B cell (primary cell): ENCODE data around the gene ELL. TPM values are rescaled to one million over a fixed set of nuclear protein-coding genes. Genes with fewer than 3 reads are reported as not detected.

Source experiments
- ATAC-seq: fragments of 200-7000 bp; cut with Tn5 transposase; one replicate; pipeline ENCODE4 v1.10.0; 2021; ENCODE audit warnings: low read depth, mild to moderate bottlenecking, moderate number of reproducible peaks, moderate library complexity
- CTCF ChIA-PET: fragments of 350-600 bp; sonication (Branson Sonifier 250); formaldehyde crosslinking; loops from one replicate; lab custom pipeline; 2021; ENCODE audit warnings: antibody characterized with exemption, inconsistent platforms; lab: Charles Lee
- POLR2A ChIA-PET: fragments of 350-600 bp; sonication (Branson Sonifier 250); formaldehyde crosslinking; loops from one replicate; lab custom pipeline; 2021; ENCODE audit warnings: antibody characterized with exemption; lab: Charles Lee
- DNase-seq: peaks from one replicate; pipeline ENCODE4 v3.0.0; 2013
- H2AFZ ChIP-seq: 2 replicates; pipeline ENCODE4 v1.6.1; 2012; ENCODE audit warnings: mild to moderate bottlenecking, low read depth, low read length; ENCODE audit not compliant: insufficient read depth, poor library complexity, severe bottlenecking
- H3K27ac ChIP-seq, 2 donors: 1 replicate in 1 of 2; 2 replicates in 1 of 2; pipeline ENCODE4 v1.5.1; 2012 to 2013; ENCODE audit warnings: low read length in 2 of 2, mild to moderate bottlenecking in 2 of 2, moderate library complexity in 1 of 2
- H3K27me3 ChIP-seq, 4 experiments: fragments of 200-600 bp in 1 of 4; sonication (generic) in 1 of 4; replicated peaks in 1 of 4; 1 replicate in 2 of 4; 2 replicates in 2 of 4; pipeline versions ENCODE4 v1.6.1 to v1.7.0; 2013 to 2016; ENCODE audit warnings: low read length in 3 of 4, mild to moderate bottlenecking in 2 of 4, mixed read lengths in 1 of 4, moderate library complexity in 1 of 4; ENCODE audit not compliant: insufficient read depth in 4 of 4, control insufficient read depth in 3 of 4; ENCODE audit errors: control extremely low read depth in 1 of 4
- H3K36me3 ChIP-seq, 2 experiments: replicated peaks in 1 of 2; 1 replicate in 1 of 2; 2 replicates in 1 of 2; pipeline versions ENCODE4 v1.6.1 to v1.7.1; 2013; ENCODE audit warnings: low read length in 1 of 2; ENCODE audit not compliant: insufficient read depth in 2 of 2, control insufficient read depth in 1 of 2; ENCODE audit errors: control extremely low read depth in 1 of 2, extremely low read depth in 1 of 2
- H3K4me1 ChIP-seq, 2 donors: fragments of 200-600 bp in 1 of 2; sonication (generic) in 1 of 2; 1 replicate in 1 of 2; 2 replicates in 1 of 2; pipeline versions ENCODE4 v1.5.1 to v1.6.1; 2013 to 2017; ENCODE audit warnings: low read length in 2 of 2; ENCODE audit not compliant: control insufficient read depth in 2 of 2, insufficient read depth in 2 of 2
- H3K4me2 ChIP-seq: replicated peaks from 2 replicates; pipeline ENCODE3; 2012; ENCODE audit warnings: mild to moderate bottlenecking, low read depth, low read length; ENCODE audit not compliant: poor library complexity, severe bottlenecking
- H3K4me3 ChIP-seq, 5 experiments: fragments of 200-600 bp in 1 of 5; sonication (generic) in 1 of 5; 1 replicate in 3 of 5; 2 replicates in 2 of 5; pipeline versions ENCODE4 v1.5.1 to v1.7.0; 2011 to 2016; ENCODE audit warnings: low read length in 4 of 5, mild to moderate bottlenecking in 4 of 5, low read depth in 2 of 5, control low read depth in 1 of 5, moderate library complexity in 1 of 5; ENCODE audit not compliant: insufficient read depth in 1 of 5; ENCODE audit errors: control extremely low read depth in 1 of 5, extremely low read depth in 1 of 5
- H3K79me2 ChIP-seq: fragments of 200-600 bp; sonication (generic); one replicate; pipeline ENCODE4 v1.6.0; 2016; ENCODE audit warnings: low read length; ENCODE audit not compliant: control insufficient read depth, insufficient read depth
- H3K9ac ChIP-seq: fragments of 200-600 bp; sonication (generic); 2 replicates; pipeline ENCODE4 v1.6.1; 2017; ENCODE audit warnings: mild to moderate bottlenecking, low read length, moderate library complexity
- H3K9me3 ChIP-seq, 3 donors: one replicate each; pipeline versions ENCODE4 v1.6.1 to v1.7.1; 2013; ENCODE audit warnings: low read length in 2 of 3; ENCODE audit not compliant: control insufficient read depth in 2 of 3, insufficient read depth in 1 of 3; ENCODE audit errors: control extremely low read depth in 1 of 3
- H4K20me1 ChIP-seq: 2 replicates; pipeline ENCODE4 v1.6.0; 2012; ENCODE audit warnings: mild to moderate bottlenecking, low read length; ENCODE audit not compliant: insufficient read depth, control insufficient read depth, poor library complexity, severe bottlenecking
- H3K27ac Mint-ChIP-seq: one replicate; pipeline ENCODE4 v1.8.0; 2021; ENCODE audit warnings: mixed read lengths
- H3K27me3 Mint-ChIP-seq: one replicate; pipeline ENCODE4 v1.8.0; 2021; ENCODE audit warnings: mixed read lengths
- H3K4me1 Mint-ChIP-seq: one replicate; pipeline ENCODE4 v1.8.0; 2021; ENCODE audit warnings: mixed read lengths
- H3K4me3 Mint-ChIP-seq: one replicate; pipeline ENCODE4 v1.8.0; 2021; ENCODE audit warnings: mixed read lengths
- H3K9me3 Mint-ChIP-seq: one replicate; pipeline ENCODE4 v1.8.0; 2022; ENCODE audit warnings: mixed read lengths; ENCODE audit not compliant: insufficient read depth
- CTCF ChIP-seq: fragments of 200-600 bp; IDR thresholded peaks from one replicate; pipeline ENCODE4 v1.8.0; 2022; ENCODE audit warnings: antibody characterized with exemption, mild to moderate bottlenecking
- EZH2 ChIP-seq: IDR thresholded peaks from 2 replicates; pipeline ENCODE4 v1.6.1; 2012; ENCODE audit warnings: borderline replicate concordance, low read depth, mild to moderate bottlenecking, moderate library complexity, low read length; ENCODE audit not compliant: insufficient read depth, poor library complexity, severe bottlenecking
- WGBS: methylation state at CpG from one replicate; pipeline ENCODE4 v1.1.5; 2013; ENCODE audit warnings: missing lambda C conversion rate; ENCODE audit not compliant: insufficient coverage; 5-methylcytosine and 5-hydroxymethylcytosine counted together
- intact Hi-C: fragments of 100-400 bp; cut with micrococcal nuclease; formaldehyde crosslinking; loops from one replicate; pipeline ENCODE4 v1.10.0; 2022
- polyA plus RNA-seq: library from polyadenylated mRNA; depleted of rRNA; stranded (reverse); fragments of >200 nt; gene quantifications from 2 replicates; pipeline ENCODE4 v1.2.3, GENCODE V29; 2012
- total RNA-seq, 2 donors: library from RNA; stranded (reverse); fragments of 120-200 nt in 1 of 2; gene quantifications; 1 replicate in 1 of 2; 2 replicates in 1 of 2; pipeline versions ENCODE4 v1.2.3 to v1.2.4, GENCODE V29; 2013 to 2022

Gene ELL
- total and polyA plus RNA-seq, 2 donors (not counting 1 experiment from before 2014, with no cell fraction given), result 21.2 to 31.4 TPM

- Histone ChIP-seq H4K20me1 (peaks cover 28% of the 10 kb centered on the region), H3K4me3 (peak overlapping the region in 4 of 5 experiments; percentile 55 to 62 (median 60)), H3K27ac (no peak overlapping the region), H3K4me1 (peaks cover 22 to 45% of the 10 kb centered on the region in 2 donors), H3K9me3 (no peaks in the 10 kb centered on the region), H3K9ac (no peak overlapping the region), H3K27me3 (no peaks in the 10 kb centered on the region), H2AFZ (no peak overlapping the region), H3K79me2 (peaks cover 8% of the 10 kb centered on the region), H3K4me2 (peak overlapping the region; percentile 90), H3K36me3 (no peaks in the 10 kb centered on the region)
- no peak for ATAC-seq
- peaks cover 33% of the 10 kb centered on the region for H3K4me1 Mint-ChIP-seq
- no peak overlapping the region for H3K27ac Mint-ChIP-seq
- no peak for DNase-seq
- no peak for TF ChIP-seq CTCF
- TF ChIP-seq EZH2, result no peak
- peak overlapping the region; percentile 84 for H3K4me3 Mint-ChIP-seq
- POLR2A ChIA-PET, result interaction anchor here (0.5 kb wide), 1 partner anchor 109 kb away, joined by 5 read pairs; no protein-coding TSS in a partner anchor
- no peaks in the 10 kb centered on the region for H3K27me3 Mint-ChIP-seq
- 86% methylated on average over 46 of the region's 46 CpGs for WGBS
- H3K9me3 Mint-ChIP-seq, result no peaks in the 10 kb centered on the region
- intact Hi-C loops, result no loop called here
- CTCF ChIA-PET, result interaction anchor here (0.6 kb wide), 1 partner anchor 773 kb away, joined by 3 read pairs; no protein-coding TSS in a partner anchor
Measured at GRCh38 chr19:18435842-18436670, 85.8 kb downstream of the ELL start.
